Stimulated activated CD4-positive, alpha-beta T cell treated with anti-CD3 and anti-CD28 coated beads, Interleukin-12 subunit alpha, Interleukin-12 subunit beta, amount 100 ng/mL, for 4 hours (primary cell): ENCODE data around the gene SLC25A33.
"Not testable (repeated sequence)": the region's sequence is repeated elsewhere in the genome, so short reads cannot be mapped to it uniquely, and the experiment has no call there.

Source experiments
- DNase-seq: peaks from one replicate; pipeline ENCODE4 v3.0.0-alpha.2; 2020

The SLC25A33 gene

GRCh38 chr1:9539829-9540550, 725 bp downstream of the SLC25A33 start:
- DNase-seq: peak; percentile 53

DNA sequence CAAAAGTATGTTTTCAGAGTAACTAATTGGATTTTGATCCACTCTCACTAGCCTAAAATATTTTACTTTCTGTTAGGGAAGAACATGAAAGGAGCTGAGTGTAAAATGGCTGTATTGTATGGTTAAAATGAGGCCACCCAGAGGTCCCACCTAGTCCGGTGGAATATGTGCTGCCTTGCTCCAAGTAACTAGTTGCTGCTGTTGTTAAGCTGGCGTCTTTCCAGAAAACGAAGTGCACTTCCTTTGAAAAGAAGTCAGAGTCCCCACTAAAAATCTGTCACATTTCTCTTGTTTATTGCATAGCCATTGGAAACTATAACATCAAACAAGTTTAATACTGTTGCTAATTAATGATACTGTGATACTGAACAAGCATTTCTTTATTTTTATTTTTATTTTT, 3.2 kb downstream of the SLC25A33 start:
- no peak for DNase-seq

DNA sequence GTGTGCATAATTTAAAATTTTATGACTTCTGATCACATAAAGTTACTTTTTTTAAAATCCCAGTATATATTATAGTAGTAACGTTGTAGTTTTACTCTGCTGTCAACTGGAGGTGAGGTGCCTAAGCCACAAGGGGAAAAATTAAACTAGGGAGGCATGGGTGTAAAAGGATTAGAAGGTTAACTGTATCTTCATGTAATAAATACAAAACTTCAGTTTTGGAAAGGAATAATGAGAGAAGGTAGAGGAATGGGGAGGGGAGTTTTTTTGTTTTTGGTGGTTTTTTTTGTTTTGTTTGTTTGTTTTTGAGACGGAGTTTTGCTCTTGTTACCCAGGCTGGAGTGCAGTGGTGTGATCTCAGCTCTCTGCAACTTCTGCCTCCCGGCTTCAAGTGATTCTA, 5.7 kb downstream of the SLC25A33 start:
- DNase-seq: no peak

DNA sequence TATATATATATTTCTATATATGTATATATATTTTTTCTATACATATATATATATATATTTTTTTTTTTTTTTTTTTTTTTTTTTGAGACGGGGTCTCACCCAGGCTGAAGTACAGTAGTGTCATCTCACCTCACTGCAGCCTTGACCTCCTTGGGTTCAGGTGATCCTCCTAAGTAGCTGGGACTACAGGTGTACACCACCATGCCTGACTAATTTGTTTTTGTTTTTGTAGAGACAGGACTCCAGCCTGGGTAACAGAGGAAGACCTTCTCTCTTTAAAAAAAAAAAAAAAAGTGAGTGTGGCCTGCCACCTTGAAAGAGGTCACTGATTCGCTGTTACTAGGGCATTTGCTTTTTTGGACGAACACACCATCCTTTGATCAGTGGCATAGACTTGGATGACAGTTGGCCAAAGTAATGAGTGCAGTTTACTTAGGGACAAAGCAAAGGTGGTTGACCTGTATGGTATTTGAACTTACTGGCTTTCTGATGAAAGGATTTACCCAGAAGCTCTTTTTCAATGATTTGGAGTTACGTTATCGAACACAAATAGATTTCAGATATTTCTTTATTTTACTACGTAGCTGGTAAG, 10.8 kb downstream of the SLC25A33 start:
- DNase-seq: no peak

DNA sequence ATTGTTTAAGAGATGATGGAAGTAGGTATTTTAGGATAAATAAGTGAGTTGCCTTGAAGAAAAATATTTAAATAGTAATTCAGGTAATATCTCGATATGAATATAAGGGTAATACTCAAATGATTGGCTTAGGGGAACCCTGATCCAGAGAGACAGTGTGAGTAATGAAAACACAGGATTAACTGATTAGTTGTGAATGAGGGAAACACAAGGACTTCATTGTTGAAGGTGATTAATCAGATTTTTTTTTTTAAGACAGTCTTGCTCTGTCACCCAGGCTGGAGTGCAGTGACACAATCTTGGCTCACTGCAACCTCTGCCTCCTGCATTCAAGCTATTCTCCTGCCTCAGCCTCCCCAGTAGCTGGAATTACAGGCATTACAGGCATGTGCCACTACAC, 12.7 kb downstream of the SLC25A33 start:
- no peak for DNase-seq

DNA sequence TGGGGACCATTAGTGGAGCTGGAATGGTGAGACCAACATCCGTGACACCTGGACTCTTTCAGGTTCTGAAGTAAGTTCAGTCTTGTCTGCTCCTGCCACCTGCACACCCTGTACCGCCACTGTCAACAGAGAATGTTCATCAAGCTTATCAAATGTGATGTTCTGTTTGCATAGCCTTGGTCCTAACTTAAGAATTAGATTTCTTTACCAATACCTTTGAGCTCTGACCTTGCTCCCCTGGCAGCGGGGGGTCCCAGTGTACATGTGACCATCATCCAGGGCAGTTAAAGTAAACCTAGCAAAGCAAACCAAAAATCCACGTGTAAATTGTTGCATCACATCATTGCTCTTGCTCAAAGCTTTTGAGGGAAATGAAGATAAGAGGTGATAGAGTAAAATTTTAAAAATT, 14.5 kb downstream of the SLC25A33 start:
- no peak for DNase-seq

GRCh38 chr1:9555942-9556341, 16.7 kb downstream of the SLC25A33 start:
- DNase-seq: no peak

- no peak for DNase-seq
Observed at GRCh38 chr1:9557624-9558023, 18.4 kb downstream of the SLC25A33 start.

- DNase-seq: no peak
Observed at GRCh38 chr1:9558271-9558945, 19.1 kb downstream of the SLC25A33 start.

GRCh38 chr1:9558946-9559545, 19.8 kb downstream of the SLC25A33 start:
- DNase-seq: no peak

- no peak for DNase-seq
Observed at GRCh38 chr1:9559673-9560072, 20.4 kb downstream of the SLC25A33 start.

- not testable (repeated sequence) for DNase-seq
Observed at GRCh38 chr1:9560090-9560489, 20.8 kb downstream of the SLC25A33 start.

DNA sequence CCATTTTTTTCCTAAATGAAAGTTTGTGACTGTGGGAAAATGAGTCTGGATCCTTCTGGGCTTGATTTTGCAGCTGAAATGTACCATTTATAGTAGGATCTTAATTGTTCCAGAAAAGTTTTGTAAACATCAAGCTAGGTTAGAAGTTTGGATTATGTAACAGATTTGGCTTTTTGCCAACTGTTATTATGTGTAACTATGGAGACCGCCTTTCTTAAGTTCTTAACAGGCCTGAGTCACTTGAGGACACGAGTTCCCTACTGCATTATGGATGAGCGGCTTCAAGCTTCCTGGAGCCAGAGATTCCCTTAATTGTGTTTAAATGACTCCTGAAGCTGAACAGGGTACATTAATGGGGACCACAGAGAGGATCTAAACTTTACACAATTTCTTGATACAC, 22.2 kb downstream of the SLC25A33 start:
- DNase-seq: no peak

GRCh38 chr1:9569267-9569666, 30.0 kb downstream of the SLC25A33 start:
- DNase-seq: no peak

DNA sequence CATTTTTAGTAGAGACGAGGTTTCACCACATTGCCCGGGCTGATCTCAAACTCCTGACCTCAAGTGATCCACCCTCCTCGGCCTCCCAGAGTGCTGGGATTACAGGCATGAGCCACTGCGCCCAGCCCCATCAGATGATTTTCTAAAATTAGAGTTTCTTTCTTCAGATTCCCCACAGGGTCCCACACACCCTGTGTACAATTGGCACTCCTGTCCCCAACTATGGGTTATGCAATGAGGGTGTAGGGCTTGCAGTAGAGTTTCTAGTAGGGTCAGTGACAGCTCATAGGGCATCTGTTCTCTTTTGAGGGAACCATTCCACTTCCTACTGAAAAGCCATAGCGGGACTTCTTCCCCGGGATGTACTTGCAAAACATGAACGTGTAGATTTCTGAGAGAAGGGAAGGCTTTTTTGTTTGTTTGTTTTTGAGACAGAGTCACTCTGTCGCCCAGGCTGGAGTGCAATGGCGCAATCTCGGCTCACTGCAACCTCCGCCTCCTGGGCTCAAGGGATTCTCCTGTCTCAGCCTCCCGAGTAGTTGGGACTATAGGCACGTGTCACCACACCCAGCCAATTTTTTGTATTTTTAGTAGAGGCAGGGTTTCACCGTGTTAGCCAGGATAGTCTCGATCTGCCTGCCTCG, 31.7 kb downstream of the SLC25A33 start:
- not testable (repeated sequence) for DNase-seq

DNA sequence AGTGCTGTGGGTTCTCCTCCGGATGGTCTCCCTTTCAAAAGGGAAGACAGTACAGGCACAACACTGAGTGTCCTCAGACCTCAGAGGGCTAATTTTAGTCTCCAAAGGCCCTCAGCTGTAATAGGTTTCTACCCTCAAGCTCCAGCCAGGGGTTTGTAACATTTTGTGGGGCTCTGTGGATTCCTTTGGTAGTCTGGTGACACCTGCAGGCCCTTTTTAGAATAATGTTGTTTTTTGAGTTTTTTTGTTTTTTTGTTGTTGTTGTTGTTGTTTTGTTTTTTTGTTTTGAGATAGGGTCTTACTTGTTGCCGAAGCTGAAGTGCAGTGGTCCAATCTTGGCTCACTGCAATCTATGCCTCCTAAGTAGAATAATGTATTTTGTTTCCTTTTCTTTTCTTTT, 34.5 kb downstream of the SLC25A33 start:
- DNase-seq: no peak

DNA sequence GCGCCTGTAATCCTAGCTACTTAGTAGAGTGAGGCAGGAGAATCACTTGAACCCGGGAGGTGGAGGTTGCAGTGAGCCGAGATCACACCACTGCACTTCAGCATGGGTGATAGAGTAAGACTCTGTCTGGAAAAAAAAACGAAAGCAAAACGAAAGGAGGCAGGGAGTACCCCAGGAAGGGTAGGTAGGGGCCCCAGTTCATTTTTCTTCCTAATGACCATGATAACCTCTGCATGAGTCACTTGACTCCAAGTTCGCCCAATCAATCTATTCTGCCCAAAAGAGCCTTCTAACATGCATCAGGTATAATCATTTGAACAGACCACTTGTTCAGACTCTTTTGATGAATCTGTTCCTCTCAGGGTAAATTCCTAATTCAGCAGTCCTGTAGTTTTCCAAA, 36.2 kb downstream of the SLC25A33 start:
- DNase-seq: no peak

DNA sequence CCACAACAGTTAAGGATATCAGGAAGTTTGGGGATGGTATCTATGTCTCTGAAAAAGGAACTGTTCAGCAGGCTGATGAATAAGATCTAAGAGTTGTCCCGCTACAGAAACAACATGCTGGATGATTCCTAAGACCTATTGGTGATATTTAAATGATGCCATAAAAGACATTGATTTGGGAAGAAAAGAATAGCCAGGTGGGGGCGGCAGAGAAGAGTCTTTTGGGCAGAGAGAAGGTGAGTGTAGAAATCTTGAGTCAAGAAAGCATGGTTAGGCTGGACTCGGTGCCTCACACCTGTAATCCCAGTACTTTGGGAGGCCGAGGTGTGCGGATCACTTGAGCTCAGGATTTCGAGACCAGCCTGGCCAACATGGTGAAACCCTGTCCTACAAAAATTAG, 37.6 kb downstream of the SLC25A33 start:
- no peak for DNase-seq

DNA sequence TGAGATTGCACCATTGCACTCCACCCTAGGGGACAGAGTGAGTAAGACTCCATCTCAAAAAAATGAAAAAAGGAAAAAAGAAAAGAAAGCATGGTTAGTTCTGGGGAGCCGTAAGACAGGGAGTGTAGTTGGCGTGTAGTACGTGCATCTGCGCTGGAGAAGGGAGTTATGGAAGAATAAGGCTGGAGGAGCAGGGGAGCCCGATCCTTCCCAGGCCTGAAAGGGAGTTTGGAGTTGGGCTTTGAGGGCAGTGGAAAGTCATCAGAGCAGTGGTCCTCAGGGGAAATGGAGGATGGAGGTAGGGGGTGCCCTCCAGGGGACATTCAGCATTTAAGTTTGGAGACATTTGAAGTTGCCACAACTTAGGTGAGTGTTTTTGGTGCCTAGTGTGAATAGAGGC, 38.2 kb downstream of the SLC25A33 start:
- DNase-seq: no peak

GRCh38 chr1:9580942-9581341, 41.7 kb downstream of the SLC25A33 start:
- DNase-seq: no peak

DNA sequence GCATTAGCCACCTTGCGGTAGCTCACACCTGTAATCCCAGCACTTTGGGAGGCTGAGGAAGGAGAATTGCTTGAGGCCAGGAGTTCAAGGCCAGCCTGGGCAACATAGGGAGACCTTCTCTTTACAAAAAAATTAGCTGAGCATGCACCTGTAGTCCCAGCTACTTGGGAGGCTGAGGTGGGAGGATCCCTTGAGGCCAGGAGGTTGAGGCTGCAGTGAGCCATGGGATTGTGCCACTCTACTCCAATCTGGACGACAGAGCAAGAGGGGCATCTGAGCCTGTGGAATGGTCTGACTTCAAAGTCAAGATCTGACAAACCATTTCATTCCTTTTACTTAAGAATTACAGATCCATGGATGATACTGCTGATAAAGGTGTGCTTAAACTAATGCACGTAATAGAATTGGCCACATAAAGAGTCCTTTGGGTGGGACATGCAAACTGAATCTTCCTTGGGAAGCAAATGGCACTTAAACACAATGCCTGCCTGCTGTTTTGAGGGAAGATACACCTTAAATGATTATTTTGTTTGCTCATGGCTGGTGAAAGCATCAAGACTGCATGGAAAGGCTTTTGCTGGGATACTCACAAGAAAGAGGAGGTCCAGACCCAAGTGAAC, 47.0 kb downstream of the SLC25A33 start:
- DNase-seq: no peak

DNA sequence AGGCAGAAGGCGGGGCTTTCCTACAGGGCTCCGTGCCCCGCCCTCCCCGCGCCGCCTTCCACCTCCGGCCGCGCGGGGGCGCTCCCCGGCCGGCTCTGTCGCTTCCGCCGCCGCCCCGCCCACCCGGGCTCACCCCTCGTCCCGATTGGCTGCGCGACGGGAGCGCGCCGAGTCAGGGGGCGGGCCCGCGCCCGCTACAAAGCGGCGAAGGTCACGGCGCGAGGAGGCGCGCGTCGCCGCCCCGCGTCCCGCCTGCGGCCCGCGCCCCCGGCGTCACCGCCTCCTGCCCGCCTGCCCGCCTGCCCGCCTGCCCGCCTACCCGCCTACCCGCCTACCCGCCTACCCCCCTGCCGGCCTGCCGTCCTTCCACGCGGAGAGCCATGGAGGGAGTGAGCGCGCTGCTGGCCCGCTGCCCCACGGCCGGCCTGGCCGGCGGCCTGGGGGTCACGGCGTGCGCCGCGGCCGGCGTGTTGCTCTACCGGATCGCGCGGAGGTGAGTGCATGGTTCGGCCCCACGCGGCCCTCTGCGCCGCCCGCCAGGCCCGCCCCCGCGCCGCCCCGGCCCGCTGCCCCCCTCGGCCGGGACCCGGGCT, 49.4 kb downstream of the SLC25A33 start, which contains the start of gene TMEM201:
TSS of gene TMEM201 (plus strand) at position 361 of the 593 bp plus-strand sequence. CDS start at position 381, 20 bp downstream.
- DNase-seq: peak; percentile 96
